VCaP (cell line): ENCODE data around the gene AJUBA.
"Not testable (repeated sequence)": the region's sequence is repeated elsewhere in the genome, so short reads cannot be mapped to it uniquely, and the experiment has no call there.

Experiments used
- H3K27ac ChIP-seq: fragments of 450-650 bp; 2 replicates; pipeline ENCODE4 v1.5.1; 2017
- CTCF ChIP-seq: fragments of 450-650 bp; conservative IDR thresholded peaks from 2 replicates; pipeline ENCODE4 v1.5.1; 2017; ENCODE audit warnings: mild to moderate bottlenecking, moderate library complexity

Gene AJUBA

GRCh38 chr14:23005451-23006187 is 23.3 kb upstream of the AJUBA start:
- TF ChIP-seq CTCF, result no peak
- H3K27ac ChIP-seq, result peak overlapping the region; percentile 96

DNA sequence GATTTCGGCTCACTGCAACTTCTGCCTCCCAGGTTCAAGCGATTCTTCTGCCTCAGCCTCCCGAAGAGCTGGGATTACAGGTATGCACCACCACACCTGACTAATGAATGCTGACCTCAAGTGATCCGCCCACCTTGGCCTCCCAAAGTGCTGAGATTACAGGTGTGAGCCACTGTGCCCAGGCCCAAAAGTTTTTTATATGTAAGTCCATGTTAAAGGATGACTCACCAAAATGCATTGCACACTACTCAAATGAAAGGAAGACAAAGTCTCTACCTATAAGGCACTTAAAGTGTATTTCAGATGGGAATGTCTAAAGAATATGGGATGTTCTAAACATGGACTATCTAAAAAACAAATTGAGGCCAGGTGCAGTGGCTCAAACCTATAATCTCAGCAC is 21.9 kb upstream of the AJUBA start:
- not testable (repeated sequence) for H3K27ac ChIP-seq

DNA sequence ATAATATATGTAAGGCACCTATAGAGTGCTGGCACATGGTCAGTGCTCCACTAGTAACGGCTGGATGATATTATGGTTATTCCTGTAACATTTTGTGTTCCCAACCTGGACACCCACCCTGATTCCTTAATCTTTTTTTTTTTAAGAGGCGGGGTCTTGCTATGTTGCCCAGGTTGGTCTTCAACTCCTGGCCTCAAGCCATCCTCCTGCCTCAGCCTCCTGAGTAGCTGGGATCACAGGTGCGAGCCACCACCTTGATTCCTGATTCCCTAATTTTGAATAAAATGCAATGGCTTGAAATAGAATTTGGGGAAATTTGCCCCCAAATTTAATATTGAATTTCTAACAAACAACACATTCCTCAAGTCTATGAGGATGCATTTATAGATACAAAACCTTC is 20.2 kb upstream of the AJUBA start:
- TF ChIP-seq CTCF, result no peak
- H3K27ac ChIP-seq, result no peak overlapping the region

DNA sequence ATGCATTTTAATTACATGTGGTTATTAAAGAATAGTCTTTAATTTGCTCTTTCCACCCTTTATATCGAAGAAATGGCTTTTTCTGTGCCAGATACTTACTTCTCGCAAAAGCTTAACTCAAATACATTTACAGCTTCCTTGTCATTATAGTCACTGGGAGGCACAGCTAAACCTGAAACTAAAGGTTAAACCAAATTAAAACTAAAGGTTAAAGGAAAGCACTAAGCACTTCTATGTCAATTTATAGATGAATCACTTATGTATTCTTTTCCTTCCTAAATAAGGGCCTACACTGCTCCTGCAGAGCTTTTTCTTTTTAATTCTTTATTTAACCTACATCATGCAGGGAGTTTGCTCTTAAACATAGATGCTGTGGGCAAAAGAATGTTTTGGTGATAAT is 18.5 kb upstream of the AJUBA start:
- TF ChIP-seq CTCF, result no peak
- peak overlapping the region; percentile 41 for H3K27ac ChIP-seq

DNA sequence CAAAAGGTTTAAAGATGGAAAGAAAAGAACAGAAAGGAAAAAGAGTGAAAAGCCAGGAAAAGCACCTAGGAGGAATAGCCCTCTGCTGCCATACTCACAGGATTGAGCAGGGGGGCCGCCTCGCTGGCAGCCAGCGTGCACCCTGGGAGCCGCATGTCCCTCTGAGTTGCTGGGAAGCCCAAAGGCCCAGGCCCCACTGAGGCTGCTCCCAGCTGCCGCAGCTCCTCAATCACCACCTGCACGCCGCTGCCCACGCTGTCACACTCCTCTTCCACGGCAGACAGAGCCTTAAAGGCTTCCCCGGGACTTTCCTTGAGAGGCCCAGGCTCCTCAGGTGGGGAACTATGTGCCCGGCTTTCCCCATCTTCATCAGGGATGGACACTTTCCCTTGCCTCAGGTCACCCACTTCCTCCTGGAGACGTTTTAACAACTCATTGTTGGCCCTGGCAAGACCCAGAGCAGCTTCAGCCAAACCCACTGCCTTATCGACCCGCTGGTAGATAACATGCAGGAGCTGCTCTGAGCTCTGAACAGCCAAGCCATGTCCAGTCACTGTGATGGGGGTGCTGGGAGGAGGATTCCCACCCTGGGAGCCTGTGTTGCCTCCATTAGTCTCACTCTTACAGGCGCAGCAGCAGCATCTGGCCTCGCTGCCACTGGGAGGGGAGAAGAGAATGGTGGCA is 16.1 kb upstream of the AJUBA start:
- no peak overlapping the region for H3K27ac ChIP-seq
- no peak for TF ChIP-seq CTCF

GRCh38 chr14:22997676-22998323 is 15.4 kb upstream of the AJUBA start:
- TF ChIP-seq CTCF, result no peak
- no peak overlapping the region for H3K27ac ChIP-seq

- TF ChIP-seq CTCF, result no peak
- H3K27ac ChIP-seq, result no peak overlapping the region
Measured at GRCh38 chr14:22996768-22997654, 14.7 kb upstream of the AJUBA start.
